GM12878 (cell line): Measurements from ENCODE around the gene MCF2L2. TPM values are rescaled to one million over a fixed set of nuclear protein-coding genes. Genes with fewer than 3 reads are reported as not detected.

Experiments
- ATAC-seq: fragments of 200-7000 bp; cut with Tn5 transposase; 3 replicates; pipeline ENCODE4 v1.9.1; 2020; ENCODE audit warnings: mild to moderate bottlenecking, moderate library complexity
- BruUV-seq: library from RNA; stranded (reverse); fragments of 400-500 nt; replicated peaks from 2 replicates; lab custom pipeline; 2021; lab: Mats Ljungman, UMichigan
- CTCF ChIA-PET: fragments of 300-600 bp; sonication (Branson Sonifier 250); formaldehyde crosslinking; extraction: SDS; loops from one replicate; lab custom pipeline; 2021; ENCODE audit warnings: inconsistent platforms; lab: Yijun Ruan, JAX
- POLR2A ChIA-PET: fragments of 350-600 bp; formaldehyde crosslinking; extraction: SDS; loops from one replicate; lab custom pipeline; 2021; ENCODE audit warnings: inconsistent platforms; lab: Charles Lee
- RAD21 ChIA-PET: fragments of 300-600 bp; sonication (Branson Sonifier 250); formaldehyde crosslinking; loops from one replicate; lab custom pipeline; 2023; ENCODE audit warnings: antibody characterized with exemption; ENCODE audit not compliant: unreplicated experiment; lab: Charles Lee
- SMC1A ChIA-PET: fragments of 300-600 bp; sonication (Branson Sonifier 250); formaldehyde crosslinking; loops from one replicate; lab custom pipeline; 2023; ENCODE audit not compliant: unreplicated experiment, uncharacterized antibody; lab: Charles Lee
- DNase-seq: peaks from one replicate; pipeline ENCODE4 v3.0.0-alpha.2; 2011; ENCODE audit warnings: low read depth, low spot score
- FAIRE-seq: peaks from 3 replicates; lab custom pipeline; 2011; peaks lifted over from hg19 to GRCh38; lab: Jason Lieb, UNC
- H2AFZ ChIP-seq: 2 replicates; pipeline ENCODE4 v1.6.0; 2011; ENCODE audit warnings: low read depth, low read length, control low read depth; ENCODE audit not compliant: control insufficient read depth
- H3K27ac ChIP-seq: 2 replicates; pipeline ENCODE4 v1.5.1; 2011; ENCODE audit warnings: control low read depth; ENCODE audit not compliant: control insufficient read depth, insufficient read depth
- H3K27me3 ChIP-seq, 2 experiments: replicated peaks in 1 of 2; 2 replicates each; pipeline versions ENCODE4 v1.6.0 to v1.6.1; 2011; ENCODE audit warnings: low read length in 1 of 2; ENCODE audit not compliant: control insufficient read depth in 2 of 2, insufficient read depth in 2 of 2
- H3K36me3 ChIP-seq, 2 experiments: 2 replicates each; pipeline ENCODE4 v1.5.1; 2011; ENCODE audit warnings: low read length in 1 of 2; ENCODE audit not compliant: control insufficient read depth in 2 of 2, insufficient read depth in 2 of 2
- H3K4me1 ChIP-seq: 2 replicates; pipeline ENCODE4 v1.6.1; 2011; ENCODE audit warnings: mild to moderate bottlenecking, low read length, moderate library complexity, mixed read lengths; ENCODE audit not compliant: control insufficient read depth, insufficient read depth
- H3K4me2 ChIP-seq: 2 replicates; pipeline ENCODE4 v1.6.0; 2011; ENCODE audit warnings: control low read depth; ENCODE audit not compliant: control insufficient read depth, insufficient read depth
- H3K4me3 ChIP-seq: fragments of 200-600 bp; sonication (generic); 2 replicates; pipeline ENCODE4 v1.5.1; 2016
- H3K79me2 ChIP-seq: 2 replicates; pipeline ENCODE4 v1.6.0; 2011; ENCODE audit warnings: low read length; ENCODE audit not compliant: control insufficient read depth, insufficient read depth
- H3K9ac ChIP-seq: 2 replicates; pipeline ENCODE4 v1.8.0; 2011; ENCODE audit warnings: low read length, control low read depth, mixed read lengths; ENCODE audit not compliant: control insufficient read depth, insufficient read depth
- H3K9me3 ChIP-seq: replicated peaks from 3 replicates; pipeline ENCODE4 v1.5.1; 2011; ENCODE audit warnings: mild to moderate bottlenecking, low read length; ENCODE audit not compliant: control insufficient read depth, insufficient read depth
- H4K20me1 ChIP-seq: 2 replicates; pipeline ENCODE4 v1.6.0; 2011; ENCODE audit not compliant: control insufficient read depth, insufficient read depth
- EP300 ChIP-seq, 2 experiments: fragments of 150-350 bp in 1 of 2; IDR thresholded peaks; 2 replicates each; pipeline ENCODE4 v1.6.1; 2011 to 2012; ENCODE audit warnings: low read depth in 2 of 2, low read length in 2 of 2, borderline replicate concordance in 1 of 2, improper control_type of control experiment in 1 of 2, inconsistent platforms in 1 of 2; ENCODE audit not compliant: control insufficient read depth in 1 of 2
- IKZF1 ChIP-seq: fragments of 450-650 bp; conservative IDR thresholded peaks from 2 replicates; pipeline ENCODE4 v1.6.1; 2017; ENCODE audit warnings: antibody characterized with exemption, mild to moderate bottlenecking
- IKZF2 ChIP-seq, 2 experiments: fragments of 450-650 bp; IDR thresholded peaks; 2 replicates each; pipeline ENCODE4 v1.6.1; 2017; ENCODE audit warnings: mild to moderate bottlenecking in 2 of 2, moderate library complexity in 2 of 2
- NFIC ChIP-seq: IDR thresholded peaks from 2 replicates; pipeline ENCODE4 v1.6.1; 2012; ENCODE audit warnings: low read depth, mild to moderate bottlenecking, inconsistent platforms, low read length, moderate library complexity
- NRF1 ChIP-seq: conservative IDR thresholded peaks from 2 replicates; pipeline ENCODE4 v1.6.1; 2011; ENCODE audit warnings: mild to moderate bottlenecking, low read depth, low read length, improper control_type of control experiment
- SPI1 ChIP-seq: IDR thresholded peaks from 2 replicates; pipeline ENCODE4 v1.6.1; 2011; ENCODE audit warnings: low read depth, mild to moderate bottlenecking, low read length, moderate library complexity, borderline replicate concordance; ENCODE audit not compliant: insufficient read depth
- WGBS: methylation state at CpG from one replicate; pipeline ENCODE4 v1.1.6; 2016; ENCODE audit warnings: low lambda C conversion rate; ENCODE audit not compliant: insufficient replicate concordance, insufficient coverage; ENCODE audit errors: missing lambda C conversion rate; 5-methylcytosine and 5-hydroxymethylcytosine counted together
- in situ Hi-C: fragments of 300-500 bp; cut with MboI; formaldehyde crosslinking; loops from 9 replicates; pipeline ENCODE4 v1.14.3; 2018; ENCODE audit warnings: mixed read lengths
- intact Hi-C: fragments of 100-400 bp; cut with micrococcal nuclease; formaldehyde crosslinking; loops from one replicate; pipeline ENCODE4 v1.14.2; 2022; ENCODE audit not compliant: unreplicated experiment
- polyA plus RNA-seq, 11 experiments: library from polyadenylated mRNA; depleted of rRNA in 4 of 11; unstranded in 6 of 11; stranded (reverse) in 5 of 11; fragments of >200 nt; fragmentation: Nextera tagmentation in 4 of 11; fragmentation: Illumina TruSeq in 1 of 11; extraction: Ambion mirVana in 4 of 11; extraction: Trizol in 1 of 11; gene quantifications; 1 replicate in 1 of 11; 2 replicates in 10 of 11; pipeline versions ENCODE4 v1.2.1 to v1.2.3, GENCODE V29; 2011 to 2016; ENCODE audit warnings: inconsistent platforms in 2 of 11, missing spikeins in 2 of 11, low read depth in 1 of 11
- total RNA-seq, 4 experiments: library from RNA; depleted of rRNA in 3 of 4; stranded (reverse); fragments of >200 nt in 3 of 4; fragmentation: Illumina TruSeq in 1 of 4; extraction: Trizol in 1 of 4; gene quantifications; 2 replicates each; pipeline versions ENCODE4 v1.2.1 to v1.2.3, GENCODE V29; 2013 to 2021
- TF ChIP-seq, protein P1 (sequence below): fragments of 450-650 bp; IDR thresholded peaks from 2 replicates; pipeline ENCODE4 v1.6.1; 2018; ENCODE audit warnings: borderline replicate concordance, mild to moderate bottlenecking; ENCODE audit not compliant: partially characterized antibody
- TF ChIP-seq, protein P2 (sequence below): fragments of 450-650 bp; IDR thresholded peaks from 2 replicates; pipeline ENCODE4 v1.6.1; 2017; ENCODE audit warnings: low read depth, mild to moderate bottlenecking, moderate library complexity

The MCF2L2 gene
- total and polyA plus RNA-seq, 10 of the 15 experiments (the other 5 are each of a cell fraction or from before 2014, with no cell fraction given): 0.37 to 2.8 (median 1.4) TPM

DNA sequence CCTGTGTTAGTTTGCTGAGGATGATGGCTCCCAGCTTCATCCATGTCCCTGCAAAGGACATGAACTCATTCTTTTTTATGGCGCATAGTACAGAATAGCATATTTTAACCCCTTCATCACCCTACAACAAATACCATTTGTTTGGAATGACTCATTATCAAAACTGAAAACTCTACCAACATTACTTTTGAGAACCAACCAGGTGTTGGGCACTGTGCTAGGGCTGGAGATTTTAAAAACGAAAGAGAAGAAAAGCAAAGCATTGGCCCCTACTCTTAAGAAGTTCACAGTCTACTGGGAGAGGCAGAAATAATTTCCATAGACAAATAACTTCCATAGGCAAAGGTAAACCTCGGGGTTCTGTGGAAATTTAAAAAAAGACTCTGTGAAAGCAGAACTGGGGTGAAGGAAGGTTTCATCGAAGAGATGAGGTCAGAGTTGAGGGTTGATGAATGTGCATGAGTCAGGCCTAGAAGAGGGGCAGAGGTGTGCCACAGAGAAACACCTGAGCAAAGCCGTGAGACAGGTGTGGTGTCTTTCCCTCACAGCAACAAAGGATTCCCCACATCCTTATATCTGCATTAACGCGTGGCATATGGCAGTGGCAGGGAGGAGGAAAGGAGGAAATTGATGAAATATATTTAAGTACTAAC is 51.0 kb downstream of the MCF2L2 start (continued):
- TF ChIP-seq, protein P1, sequence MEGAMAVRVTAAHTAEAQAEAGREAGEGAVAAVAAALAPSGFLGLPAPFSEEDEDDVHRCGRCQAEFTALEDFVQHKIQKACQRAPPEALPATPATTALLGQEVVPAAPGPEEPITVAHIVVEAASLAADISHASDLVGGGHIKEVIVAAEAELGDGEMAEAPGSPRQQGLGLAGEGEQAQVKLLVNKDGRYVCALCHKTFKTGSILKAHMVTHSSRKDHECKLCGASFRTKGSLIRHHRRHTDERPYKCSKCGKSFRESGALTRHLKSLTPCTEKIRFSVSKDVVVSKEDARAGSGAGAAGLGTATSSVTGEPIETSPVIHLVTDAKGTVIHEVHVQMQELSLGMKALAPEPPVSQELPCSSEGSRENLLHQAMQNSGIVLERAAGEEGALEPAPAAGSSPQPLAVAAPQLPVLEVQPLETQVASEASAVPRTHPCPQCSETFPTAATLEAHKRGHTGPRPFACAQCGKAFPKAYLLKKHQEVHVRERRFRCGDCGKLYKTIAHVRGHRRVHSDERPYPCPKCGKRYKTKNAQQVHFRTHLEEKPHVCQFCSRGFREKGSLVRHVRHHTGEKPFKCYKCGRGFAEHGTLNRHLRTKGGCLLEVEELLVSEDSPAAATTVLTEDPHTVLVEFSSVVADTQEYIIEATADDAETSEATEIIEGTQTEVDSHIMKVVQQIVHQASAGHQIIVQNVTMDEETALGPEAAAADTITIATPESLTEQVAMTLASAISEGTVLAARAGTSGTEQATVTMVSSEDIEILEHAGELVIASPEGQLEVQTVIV: no peak
- TF ChIP-seq SPI1: peak; percentile 16; the same call in 1 of the 2 replicates
- peak; percentile 24; the same call in 1 of the 2 replicates for TF ChIP-seq NFIC

DNA sequence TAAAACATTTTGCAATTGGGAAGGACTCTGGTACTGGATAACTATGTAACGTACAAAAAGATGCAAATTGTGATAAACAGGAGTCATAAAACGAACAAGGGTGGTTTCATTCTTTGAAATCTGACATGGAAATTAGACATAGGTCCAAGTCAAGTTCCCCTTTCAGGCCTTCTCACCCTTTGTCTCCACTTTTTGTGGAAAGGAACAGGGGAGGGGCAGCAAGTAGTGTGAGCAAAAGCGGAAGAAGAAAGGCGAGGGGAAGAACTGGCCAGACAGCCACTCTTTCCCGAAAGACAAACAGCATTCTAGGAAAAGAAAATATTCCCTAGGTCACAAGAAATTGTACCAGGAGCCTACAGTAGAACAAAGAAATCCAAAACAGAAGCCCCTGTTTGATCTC is 52.6 kb downstream of the MCF2L2 start:
- no peak for DNase-seq
- no peak overlapping the region for H3K9ac ChIP-seq
- 5% methylated on average over 5 of the region's 5 CpGs for WGBS
- ChIA-PET POLR2A (no interaction called here), SMC1A (interaction anchor here (1.1 to 4.5 kb wide), 4 partner anchors 9 to 218 kb away, joined by 3 to 24 read pairs (median 3); no protein-coding TSS in a partner anchor), RAD21 (interaction anchor here (1.0 to 1.4 kb wide), 5 partner anchors 91 to 253 kb away, joined by 3 to 4 read pairs (median 4); no protein-coding TSS in a partner anchor), CTCF (interaction anchor here (2.0 to 4.6 kb wide), 2 partner anchors 191 to 253 kb away, joined by 6 to 22 read pairs; no protein-coding TSS in a partner anchor)
- no peaks in the 10 kb centered on the region for H3K27me3 ChIP-seq
- H3K4me1 ChIP-seq: peaks cover 3% of the 10 kb centered on the region; the same call in 1 of the 2 replicates
- no peak overlapping the region for H3K27ac ChIP-seq
- H2AFZ ChIP-seq: no peak overlapping the region
- 0 out of 2 replicates have a peak overlapping the region, but pooled peaks have one; percentile 0 for H3K4me2 ChIP-seq
- no TSS peak for BruUV-seq
- in situ Hi-C loops (no loop called here), intact Hi-C loops (loop anchor here (5.0 kb wide), 1 partner anchor 88 kb away; no protein-coding TSS in a partner anchor)
- H4K20me1 ChIP-seq: no peaks in the 10 kb centered on the region
- H3K9me3 ChIP-seq: no peaks in the 10 kb centered on the region
- no peaks in the 10 kb centered on the region for H3K79me2 ChIP-seq
- no peaks in the 10 kb centered on the region for H3K36me3 ChIP-seq
- no peak overlapping the region for H3K4me3 ChIP-seq
- TF ChIP-seq IKZF1 (peak; percentile 39; the same call in 1 of the 2 replicates), IKZF2 (IDR thresholded peaks at IDR 0.05) (peak in 1 of 2 experiments; percentile 55; a peak in 3 of 4 replicates), NRF1 (no peak), EP300 (IDR thresholded peaks at IDR 0.05; ENCODE audit: borderline replicate concordance in 1 of 2, control insufficient read depth in 1 of 2, low read depth in 2 of 2, low read length in 2 of 2) (0 out of 4 replicates have a peak, but pooled peaks of 1 of the 2 experiments have one; percentile 7)
- TF ChIP-seq, protein P2, sequence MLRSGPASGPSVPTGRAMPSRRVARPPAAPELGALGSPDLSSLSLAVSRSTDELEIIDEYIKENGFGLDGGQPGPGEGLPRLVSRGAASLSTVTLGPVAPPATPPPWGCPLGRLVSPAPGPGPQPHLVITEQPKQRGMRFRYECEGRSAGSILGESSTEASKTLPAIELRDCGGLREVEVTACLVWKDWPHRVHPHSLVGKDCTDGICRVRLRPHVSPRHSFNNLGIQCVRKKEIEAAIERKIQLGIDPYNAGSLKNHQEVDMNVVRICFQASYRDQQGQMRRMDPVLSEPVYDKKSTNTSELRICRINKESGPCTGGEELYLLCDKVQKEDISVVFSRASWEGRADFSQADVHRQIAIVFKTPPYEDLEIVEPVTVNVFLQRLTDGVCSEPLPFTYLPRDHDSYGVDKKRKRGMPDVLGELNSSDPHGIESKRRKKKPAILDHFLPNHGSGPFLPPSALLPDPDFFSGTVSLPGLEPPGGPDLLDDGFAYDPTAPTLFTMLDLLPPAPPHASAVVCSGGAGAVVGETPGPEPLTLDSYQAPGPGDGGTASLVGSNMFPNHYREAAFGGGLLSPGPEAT: peak; percentile 34; the same call in 1 of the 2 replicates
- no peak for FAIRE-seq
- peak; percentile 63 for ATAC-seq
